ENCODE measurements around the gene GTF2F2. TPM values are rescaled to one million over a fixed set of nuclear protein-coding genes. Genes with fewer than 3 reads are reported as not detected.

The GTF2F2 gene
- total and polyA plus RNA-seq, 2 donors (not counting 1 experiment from before 2014, with no cell fraction given), result 5.9 to 19.6 TPM

DNA sequence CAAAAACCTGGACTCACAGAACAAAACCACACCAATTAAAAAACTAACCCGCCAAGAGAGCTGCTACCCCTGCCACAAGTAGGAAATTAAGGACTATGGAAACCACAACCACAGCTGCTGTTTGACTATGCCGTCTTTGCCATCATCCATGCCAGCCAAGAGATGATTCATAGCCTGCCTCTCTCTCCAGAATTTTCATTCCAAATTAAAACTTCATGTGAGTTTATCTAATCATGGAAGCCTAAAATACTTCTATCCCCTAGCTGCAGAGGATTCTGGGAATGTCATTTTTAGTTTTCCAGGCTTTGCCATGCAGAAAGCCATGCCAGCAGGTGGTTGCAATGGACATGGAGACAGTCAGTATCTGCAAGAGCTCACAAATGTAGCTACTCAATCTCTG is 27.6 kb upstream of the GTF2F2 start:
- H3K9ac ChIP-seq (ENCODE audit: low read length), result no peak overlapping the region
- no peak overlapping the region for H3K4me2 ChIP-seq (replicated peaks; ENCODE audit: low read depth, low read length, poor library complexity, severe bottlenecking)
- WGBS (ENCODE audit: insufficient coverage), result 3% methylated on average over 2 of the region's 2 CpGs
- ChIA-PET CTCF (no interaction called here), POLR2A (no interaction called here)
- no peaks in the 10 kb centered on the region for H3K27me3 ChIP-seq (replicated peaks in 1 of 4; ENCODE audit: control extremely low read depth in 1 of 4, control insufficient read depth in 3 of 4, insufficient read depth in 4 of 4, low read length in 3 of 4)
- no peak overlapping the region for H3K27ac Mint-ChIP-seq
- no peaks in the 10 kb centered on the region for H4K20me1 ChIP-seq (ENCODE audit: control insufficient read depth, insufficient read depth, low read length, poor library complexity, severe bottlenecking)
- DNase-seq (no peak), ATAC-seq (ENCODE audit: low read depth) (no peak)
- no peaks in the 10 kb centered on the region for H3K4me1 ChIP-seq (ENCODE audit: control insufficient read depth in 2 of 2, insufficient read depth in 2 of 2, low read length in 2 of 2)
- H3K9me3 Mint-ChIP-seq (ENCODE audit: insufficient read depth), result no peaks in the 10 kb centered on the region
- TF ChIP-seq, protein P1, sequence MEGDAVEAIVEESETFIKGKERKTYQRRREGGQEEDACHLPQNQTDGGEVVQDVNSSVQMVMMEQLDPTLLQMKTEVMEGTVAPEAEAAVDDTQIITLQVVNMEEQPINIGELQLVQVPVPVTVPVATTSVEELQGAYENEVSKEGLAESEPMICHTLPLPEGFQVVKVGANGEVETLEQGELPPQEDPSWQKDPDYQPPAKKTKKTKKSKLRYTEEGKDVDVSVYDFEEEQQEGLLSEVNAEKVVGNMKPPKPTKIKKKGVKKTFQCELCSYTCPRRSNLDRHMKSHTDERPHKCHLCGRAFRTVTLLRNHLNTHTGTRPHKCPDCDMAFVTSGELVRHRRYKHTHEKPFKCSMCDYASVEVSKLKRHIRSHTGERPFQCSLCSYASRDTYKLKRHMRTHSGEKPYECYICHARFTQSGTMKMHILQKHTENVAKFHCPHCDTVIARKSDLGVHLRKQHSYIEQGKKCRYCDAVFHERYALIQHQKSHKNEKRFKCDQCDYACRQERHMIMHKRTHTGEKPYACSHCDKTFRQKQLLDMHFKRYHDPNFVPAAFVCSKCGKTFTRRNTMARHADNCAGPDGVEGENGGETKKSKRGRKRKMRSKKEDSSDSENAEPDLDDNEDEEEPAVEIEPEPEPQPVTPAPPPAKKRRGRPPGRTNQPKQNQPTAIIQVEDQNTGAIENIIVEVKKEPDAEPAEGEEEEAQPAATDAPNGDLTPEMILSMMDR (IDR thresholded peaks at IDR 0.05), result no peak
- no peak for TF ChIP-seq EZH2 (IDR thresholded peaks at IDR 0.05; ENCODE audit: borderline replicate concordance, insufficient read depth, low read depth, low read length, poor library complexity, severe bottlenecking)
- H2AFZ ChIP-seq (ENCODE audit: insufficient read depth, low read depth, low read length, poor library complexity, severe bottlenecking), result no peak overlapping the region
- no peaks in the 10 kb centered on the region for H3K9me3 ChIP-seq (ENCODE audit: control extremely low read depth in 1 of 3, control insufficient read depth in 2 of 3, insufficient read depth in 1 of 3, low read length in 2 of 3)
- intact Hi-C loops (cut with micrococcal nuclease), result no loop called here
- peaks cover 10% of the 10 kb centered on the region for H3K27me3 Mint-ChIP-seq
- H3K36me3 ChIP-seq (replicated peaks in 1 of 2; ENCODE audit: control extremely low read depth in 1 of 2, control insufficient read depth in 1 of 2, extremely low read depth in 1 of 2, insufficient read depth in 2 of 2, low read length in 1 of 2), result no peaks in the 10 kb centered on the region
- no peak overlapping the region for H3K27ac ChIP-seq (ENCODE audit: low read length in 2 of 2)
- peaks cover 1% of the 10 kb centered on the region for H3K4me1 Mint-ChIP-seq
- no peak overlapping the region for H3K4me3 Mint-ChIP-seq
- H3K4me3 ChIP-seq (ENCODE audit: control extremely low read depth in 1 of 5, extremely low read depth in 1 of 5, insufficient read depth in 1 of 5, low read depth in 2 of 5, low read length in 4 of 5), result no peak overlapping the region
- H3K79me2 ChIP-seq (ENCODE audit: control insufficient read depth, insufficient read depth, low read length), result no peaks in the 10 kb centered on the region

DNA sequence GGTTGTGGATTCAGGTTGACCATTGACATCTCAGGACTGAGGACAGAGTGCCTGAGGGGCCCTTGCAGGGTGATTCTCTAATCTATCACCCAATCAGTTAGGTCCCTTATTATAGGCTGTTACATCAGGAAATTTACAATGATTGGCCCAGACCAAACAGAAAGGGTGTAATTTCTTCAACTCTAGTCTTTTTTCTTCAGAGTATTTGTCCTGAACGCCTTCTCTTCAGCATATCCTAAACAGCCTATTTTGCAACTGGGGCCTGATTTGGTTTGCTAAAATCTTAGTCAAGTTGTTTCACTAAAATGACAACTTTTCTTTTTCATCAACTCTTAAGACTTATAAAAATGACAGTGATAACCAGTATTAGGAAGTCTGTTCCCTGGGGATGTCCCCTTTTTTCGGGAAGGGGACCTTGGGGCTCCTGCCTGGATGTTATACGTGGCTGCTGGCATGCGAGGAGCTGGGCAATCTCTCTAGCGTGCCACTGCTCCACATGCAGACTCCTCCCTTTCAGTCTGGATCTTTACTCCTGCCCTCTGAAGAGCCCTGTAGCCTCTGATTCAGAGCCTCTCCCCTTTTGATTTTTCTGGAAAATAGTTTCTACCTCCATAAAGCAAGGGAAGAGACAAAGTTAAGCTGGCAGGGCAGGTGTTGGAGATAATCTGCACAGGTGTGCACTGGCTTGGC is 19.6 kb upstream of the GTF2F2 start:
- H2AFZ ChIP-seq (ENCODE audit: insufficient read depth, low read depth, low read length, poor library complexity, severe bottlenecking), result no peak overlapping the region
- ChIA-PET POLR2A (no interaction called here), CTCF (interaction anchor here (1.3 kb wide), 1 partner anchor 180 kb away, joined by 3 read pairs; no protein-coding TSS in a partner anchor)
- peaks cover 0 to 3% (median 0%) of the 10 kb centered on the region in 4 experiments for H3K27me3 ChIP-seq (replicated peaks in 1 of 4; ENCODE audit: control extremely low read depth in 1 of 4, control insufficient read depth in 3 of 4, insufficient read depth in 4 of 4, low read length in 3 of 4)
- Mint-ChIP-seq H3K4me3 (no peak overlapping the region), H3K4me1 (peaks cover 2% of the 10 kb centered on the region), H3K27me3 (peaks cover 3% of the 10 kb centered on the region), H3K9me3 (ENCODE audit: insufficient read depth) (no peaks in the 10 kb centered on the region), H3K27ac (no peak overlapping the region)
- intact Hi-C loops (cut with micrococcal nuclease), result no loop called here
- H3K4me2 ChIP-seq (replicated peaks; ENCODE audit: low read depth, low read length, poor library complexity, severe bottlenecking), result no peak overlapping the region
- H3K9ac ChIP-seq (ENCODE audit: low read length), result no peak overlapping the region
- 100% methylated on average over 3 of the region's 5 CpGs for WGBS (ENCODE audit: insufficient coverage)
- no peak overlapping the region for H3K27ac ChIP-seq (ENCODE audit: low read length in 2 of 2)
- peaks cover 0 to 3% (median 0%) of the 10 kb centered on the region in 3 donors for H3K9me3 ChIP-seq (ENCODE audit: control extremely low read depth in 1 of 3, control insufficient read depth in 2 of 3, insufficient read depth in 1 of 3, low read length in 2 of 3)
- no peak for DNase-seq
- H3K4me3 ChIP-seq (ENCODE audit: control extremely low read depth in 1 of 5, extremely low read depth in 1 of 5, insufficient read depth in 1 of 5, low read depth in 2 of 5, low read length in 4 of 5), result no peak overlapping the region
- no peaks in the 10 kb centered on the region for H4K20me1 ChIP-seq (ENCODE audit: control insufficient read depth, insufficient read depth, low read length, poor library complexity, severe bottlenecking)
- no peak for ATAC-seq (ENCODE audit: low read depth)
- no peaks in the 10 kb centered on the region for H3K36me3 ChIP-seq (replicated peaks in 1 of 2; ENCODE audit: control extremely low read depth in 1 of 2, control insufficient read depth in 1 of 2, extremely low read depth in 1 of 2, insufficient read depth in 2 of 2, low read length in 1 of 2)
- TF ChIP-seq EZH2 (IDR thresholded peaks at IDR 0.05; ENCODE audit: borderline replicate concordance, insufficient read depth, low read depth, low read length, poor library complexity, severe bottlenecking), result no peak
- TF ChIP-seq, protein P1 (IDR thresholded peaks at IDR 0.05), result no peak
- H3K79me2 ChIP-seq (ENCODE audit: control insufficient read depth, insufficient read depth, low read length), result no peaks in the 10 kb centered on the region
- H3K4me1 ChIP-seq (ENCODE audit: control insufficient read depth in 2 of 2, insufficient read depth in 2 of 2, low read length in 2 of 2), result no peaks in the 10 kb centered on the region
